H9 (cell line): ENCODE measurements around the gene EAF1. TPM values are rescaled to one million over a fixed set of nuclear protein-coding genes. Genes with fewer than 3 reads are reported as not detected.
A peak's percentile ranks its signal among the peaks of the same experiment; 100 is the strongest.

Source experiments
- DNase-seq: peaks from one replicate; pipeline ENCODE4 v3.0.0-alpha.2; 2017
- H2AFZ ChIP-seq: one replicate; pipeline ENCODE4 v1.6.1; 2013; ENCODE audit warnings: mild to moderate bottlenecking, low read length, control low read depth, moderate library complexity
- H2AK5ac ChIP-seq: 2 replicates; pipeline ENCODE4 v1.6.1; 2013; ENCODE audit warnings: low read length, control low read depth, mixed read lengths; ENCODE audit not compliant: insufficient read length
- H2BK120ac ChIP-seq: one replicate; pipeline ENCODE4 v1.6.1; 2013; ENCODE audit warnings: low read depth, mild to moderate bottlenecking, low read length, control low read depth, inconsistent platforms; ENCODE audit not compliant: poor library complexity, severe bottlenecking
- H2BK12ac ChIP-seq: 2 replicates; pipeline ENCODE4 v1.6.1; 2013; ENCODE audit warnings: low read length, control low read depth, mixed read lengths, low read depth; ENCODE audit not compliant: insufficient read length
- H2BK15ac ChIP-seq: 2 replicates; pipeline ENCODE4 v1.6.1; 2013; ENCODE audit warnings: low read depth, low read length, control low read depth
- H2BK20ac ChIP-seq: one replicate; pipeline ENCODE4 v1.6.1; 2013; ENCODE audit warnings: low read depth, mild to moderate bottlenecking, low read length, control low read depth, inconsistent platforms; ENCODE audit not compliant: poor library complexity, severe bottlenecking
- H2BK5ac ChIP-seq: 2 replicates; pipeline ENCODE4 v1.6.1; 2013; ENCODE audit warnings: low read length, control low read depth, mixed read lengths; ENCODE audit not compliant: insufficient read length
- H3K14ac ChIP-seq: 2 replicates; pipeline ENCODE4 v1.6.1; 2013; ENCODE audit warnings: low read length, control low read depth; ENCODE audit not compliant: insufficient read depth
- H3K18ac ChIP-seq: 2 replicates; pipeline ENCODE4 v1.6.1; 2013; ENCODE audit warnings: low read depth, mild to moderate bottlenecking, mixed read lengths, low read length, control low read depth; ENCODE audit not compliant: insufficient read length
- H3K23ac ChIP-seq: 2 replicates; pipeline ENCODE4 v1.6.1; 2013; ENCODE audit warnings: low read length, control low read depth, mixed read lengths, low read depth; ENCODE audit not compliant: insufficient read length
- H3K23me2 ChIP-seq: 2 replicates; pipeline ENCODE4 v1.6.1; 2013; ENCODE audit warnings: low read depth, mild to moderate bottlenecking, mixed read lengths, low read length, control low read depth; ENCODE audit not compliant: insufficient read length, poor library complexity, severe bottlenecking
- H3K27ac ChIP-seq: 2 replicates; pipeline ENCODE4 v1.5.1; 2013; ENCODE audit warnings: low read length, control low read depth, mixed read lengths, low read depth; ENCODE audit not compliant: insufficient read length
- H3K27me3 ChIP-seq: 2 replicates; pipeline ENCODE4 v1.6.1; 2013; ENCODE audit warnings: low read length, control low read depth, inconsistent platforms; ENCODE audit not compliant: insufficient read depth
- H3K4ac ChIP-seq: 2 replicates; pipeline ENCODE4 v1.6.1; 2013; ENCODE audit warnings: low read depth, mild to moderate bottlenecking, control low read depth, inconsistent platforms, low read length, moderate library complexity
- H3K4me1 ChIP-seq: 2 replicates; pipeline ENCODE4 v1.6.1; 2013; ENCODE audit warnings: low read length, control low read depth, inconsistent platforms; ENCODE audit not compliant: insufficient read depth
- H3K4me2 ChIP-seq: 2 replicates; pipeline ENCODE4 v1.6.1; 2013; ENCODE audit warnings: low read length, control low read depth, mixed read lengths; ENCODE audit not compliant: insufficient read length, insufficient read depth
- H3K56ac ChIP-seq: 2 replicates; pipeline ENCODE4 v1.6.1; 2013; ENCODE audit warnings: low read depth, mild to moderate bottlenecking, mixed read lengths, low read length, control low read depth; ENCODE audit not compliant: insufficient read length
- H3K79me1 ChIP-seq: 2 replicates; pipeline ENCODE4 v1.6.1; 2013; ENCODE audit warnings: low read depth, mild to moderate bottlenecking, moderate library complexity, low read length, control low read depth, inconsistent platforms; ENCODE audit not compliant: insufficient read depth, poor library complexity, severe bottlenecking
- H3K79me2 ChIP-seq: 2 replicates; pipeline ENCODE4 v1.6.1; 2013; ENCODE audit warnings: low read length, control low read depth, inconsistent platforms; ENCODE audit not compliant: insufficient read depth
- H3K9ac ChIP-seq: 2 replicates; pipeline ENCODE4 v1.6.1; 2013; ENCODE audit warnings: low read length, control low read depth, mixed read lengths; ENCODE audit not compliant: insufficient read length; ENCODE audit errors: extremely low read depth
- H3K9me3 ChIP-seq: one replicate; pipeline ENCODE4 v1.6.1; 2013; ENCODE audit warnings: low read depth, low read length, inconsistent platforms; ENCODE audit not compliant: control insufficient read depth
- H3T11ph ChIP-seq: one replicate; pipeline ENCODE4 v1.6.1; 2013; ENCODE audit warnings: mild to moderate bottlenecking, low read length, control low read depth, inconsistent platforms
- H4K20me1 ChIP-seq: one replicate; pipeline ENCODE4 v1.6.1; 2013; ENCODE audit not compliant: control insufficient read depth, insufficient read length, insufficient read depth
- H4K5ac ChIP-seq: 2 replicates; pipeline ENCODE4 v1.6.1; 2013; ENCODE audit warnings: low read depth, mild to moderate bottlenecking, mixed read lengths, low read length, control low read depth; ENCODE audit not compliant: insufficient read length
- H4K8ac ChIP-seq: replicated peaks from 2 replicates; pipeline ENCODE4 v1.6.1; 2013; ENCODE audit warnings: low read length, control low read depth, mixed read lengths, low read depth; ENCODE audit not compliant: insufficient read length
- H4K91ac ChIP-seq: 2 replicates; pipeline ENCODE4 v1.6.1; 2013; ENCODE audit warnings: low read depth, mild to moderate bottlenecking, moderate library complexity, mixed read lengths, low read length, control low read depth; ENCODE audit not compliant: insufficient read length
- H3K27ac Mint-ChIP-seq, 3 experiments: 2 replicates in 2 of 3; 3 replicates in 1 of 3; pipeline ENCODE4 v1.8.0; 2020 to 2021; ENCODE audit warnings: mixed read lengths in 3 of 3, mild to moderate bottlenecking in 1 of 3, moderate library complexity in 1 of 3
- H3K27me3 Mint-ChIP-seq: 2 replicates; pipeline ENCODE4 v1.8.0; 2021; ENCODE audit warnings: low read depth, mild to moderate bottlenecking, moderate library complexity, mixed read lengths
- H3K36me3 Mint-ChIP-seq, 3 experiments: 2 replicates in 2 of 3; 3 replicates in 1 of 3; pipeline ENCODE4 v1.8.0; 2020 to 2021; ENCODE audit warnings: low read depth in 3 of 3, mixed read lengths in 3 of 3; ENCODE audit not compliant: insufficient read depth in 1 of 3
- H3K4me1 Mint-ChIP-seq, 2 experiments: 2 replicates each; pipeline ENCODE4 v1.8.0; 2020; ENCODE audit warnings: mixed read lengths in 2 of 2
- H3K4me3 Mint-ChIP-seq, 2 experiments: 2 replicates in 1 of 2; 3 replicates in 1 of 2; pipeline ENCODE4 v1.8.0; 2020 to 2021; ENCODE audit warnings: mild to moderate bottlenecking in 2 of 2, mixed read lengths in 2 of 2, moderate library complexity in 1 of 2
- H3K9me3 Mint-ChIP-seq, 2 experiments: 2 replicates in 1 of 2; 3 replicates in 1 of 2; pipeline ENCODE4 v1.8.0; 2020; ENCODE audit warnings: mild to moderate bottlenecking in 2 of 2, mixed read lengths in 2 of 2, moderate library complexity in 1 of 2
- CTCF ChIP-seq: fragments of 200-600 bp; sonication (generic); conservative IDR thresholded peaks from 3 replicates; pipeline ENCODE4 v1.8.0; 2021; ENCODE audit warnings: antibody characterized with exemption, mild to moderate bottlenecking
- WGBS: extraction: QIAGEN DNeasy Blood & Tissue Kit; methylation state at CpG from one replicate; pipeline ENCODE4 v1.1.7; 2013; ENCODE audit warnings: missing lambda C conversion rate, low lambda C conversion rate, mixed read lengths; ENCODE audit not compliant: insufficient read length; ENCODE audit errors: extremely low coverage; 5-methylcytosine and 5-hydroxymethylcytosine counted together
- total RNA-seq: library from RNA; stranded (reverse); gene quantifications from 2 replicates; pipeline ENCODE4 v1.2.1, GENCODE V29; 2021

EAF1 gene
- total RNA-seq, 1 experiment from 2014 or later = 34.3 TPM

- H3K4me2 ChIP-seq = no peak overlapping the region
- no peak overlapping the region for H3K27ac ChIP-seq
- H3K9me3 Mint-ChIP-seq = no peaks in the 10 kb centered on the region
- H3K4me1 ChIP-seq = no peaks in the 10 kb centered on the region
- no peak overlapping the region for H2AK5ac ChIP-seq
- no peaks in the 10 kb centered on the region for H3K79me2 ChIP-seq
- TF ChIP-seq CTCF = no peak
- H4K20me1 ChIP-seq = no peaks in the 10 kb centered on the region
- H3K79me1 ChIP-seq = no peaks in the 10 kb centered on the region
- no peaks in the 10 kb centered on the region for H3K23me2 ChIP-seq
- H3K27me3 Mint-ChIP-seq = no peaks in the 10 kb centered on the region
- H2BK15ac ChIP-seq = no peak overlapping the region
- no peak overlapping the region for H3K4ac ChIP-seq
- H4K5ac ChIP-seq = no peak overlapping the region
- H3K9me3 ChIP-seq = no peaks in the 10 kb centered on the region
- H3K36me3 Mint-ChIP-seq = peaks cover 4 to 40% (median 31%) of the 10 kb centered on the region in 3 experiments; a peak in 5 of 7 replicates
- DNase-seq = no peak
- no peak overlapping the region for H2BK5ac ChIP-seq
- H2BK12ac ChIP-seq = no peak overlapping the region
- no peak overlapping the region for H3K4me3 Mint-ChIP-seq
- H3K4me1 Mint-ChIP-seq = no peaks in the 10 kb centered on the region
- no peak overlapping the region for H2AFZ ChIP-seq
- no peak overlapping the region for H4K8ac ChIP-seq
- peak overlapping the region in 1 of 3 experiments; percentile 91; a peak in 1 of 7 replicates for H3K27ac Mint-ChIP-seq
- H4K91ac ChIP-seq = no peak overlapping the region
- no peak overlapping the region for H3K56ac ChIP-seq
- no CpG with 5 or more reads among the region's 3 CpGs for WGBS
- no peaks in the 10 kb centered on the region for H3K27me3 ChIP-seq
- H3T11ph ChIP-seq = no peak overlapping the region
- H3K9ac ChIP-seq = no peak overlapping the region
- H2BK120ac ChIP-seq = no peak overlapping the region
- H3K18ac ChIP-seq = no peak overlapping the region
- H3K14ac ChIP-seq = no peak overlapping the region
- no peak overlapping the region for H2BK20ac ChIP-seq
- no peak overlapping the region for H3K23ac ChIP-seq
Measured at GRCh38 chr3:15409239-15409638, 18.2 kb upstream of the EAF1 start.
